ENCODE results near the gene KCNN3.

DNA sequence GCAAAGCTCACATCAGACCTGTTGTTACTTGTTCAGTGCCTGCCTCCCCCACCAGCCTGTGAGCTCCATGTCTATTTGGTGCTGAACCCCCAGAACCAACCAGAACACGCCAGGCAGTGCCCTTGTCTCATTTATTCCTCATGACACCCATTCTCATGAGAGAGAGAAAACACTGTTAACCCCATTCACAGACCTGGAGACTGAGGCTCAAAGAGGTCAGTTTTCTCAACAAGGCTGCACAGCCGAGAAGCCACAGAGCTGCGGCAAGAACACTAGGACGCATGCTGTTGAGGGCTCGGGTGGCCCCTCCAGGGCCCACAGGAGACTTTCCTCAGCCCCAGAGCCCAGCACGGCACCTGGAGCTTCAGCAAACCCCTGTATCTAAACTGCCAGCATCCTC is 13.1 kb downstream of the KCNN3 start:
- TF ChIP-seq, protein P1, sequence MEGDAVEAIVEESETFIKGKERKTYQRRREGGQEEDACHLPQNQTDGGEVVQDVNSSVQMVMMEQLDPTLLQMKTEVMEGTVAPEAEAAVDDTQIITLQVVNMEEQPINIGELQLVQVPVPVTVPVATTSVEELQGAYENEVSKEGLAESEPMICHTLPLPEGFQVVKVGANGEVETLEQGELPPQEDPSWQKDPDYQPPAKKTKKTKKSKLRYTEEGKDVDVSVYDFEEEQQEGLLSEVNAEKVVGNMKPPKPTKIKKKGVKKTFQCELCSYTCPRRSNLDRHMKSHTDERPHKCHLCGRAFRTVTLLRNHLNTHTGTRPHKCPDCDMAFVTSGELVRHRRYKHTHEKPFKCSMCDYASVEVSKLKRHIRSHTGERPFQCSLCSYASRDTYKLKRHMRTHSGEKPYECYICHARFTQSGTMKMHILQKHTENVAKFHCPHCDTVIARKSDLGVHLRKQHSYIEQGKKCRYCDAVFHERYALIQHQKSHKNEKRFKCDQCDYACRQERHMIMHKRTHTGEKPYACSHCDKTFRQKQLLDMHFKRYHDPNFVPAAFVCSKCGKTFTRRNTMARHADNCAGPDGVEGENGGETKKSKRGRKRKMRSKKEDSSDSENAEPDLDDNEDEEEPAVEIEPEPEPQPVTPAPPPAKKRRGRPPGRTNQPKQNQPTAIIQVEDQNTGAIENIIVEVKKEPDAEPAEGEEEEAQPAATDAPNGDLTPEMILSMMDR (IDR thresholded peaks at IDR 0.05) = no peak
- TF ChIP-seq POLR2AphosphoS5 (IDR thresholded peaks at IDR 0.05) (no peak), POLR2A (IDR thresholded peaks at IDR 0.05) (no peak)
